ENCODE data around the gene ORC3. TPM values are rescaled to one million over a fixed set of nuclear protein-coding genes. Genes with fewer than 3 reads are reported as not detected.

Gene ORC3
- total RNA-seq, 1 experiment from 2014 or later: 52.9 TPM

- H2BK12ac ChIP-seq (ENCODE audit: insufficient read length, low read depth, low read length): no peak overlapping the region
- H4K8ac ChIP-seq (replicated peaks; ENCODE audit: insufficient read length, low read depth, low read length): no peak overlapping the region
- H3K27me3 ChIP-seq (ENCODE audit: insufficient read depth, low read length): no peaks in the 10 kb centered on the region
- H3K79me1 ChIP-seq (ENCODE audit: insufficient read depth, low read depth, low read length, poor library complexity, severe bottlenecking): no peaks in the 10 kb centered on the region
- DNase-seq: no peak
- H3K23ac ChIP-seq (ENCODE audit: insufficient read length, low read depth, low read length): no peak overlapping the region
- peaks cover 11 to 64% (median 57%) of the 10 kb centered on the region in 3 experiments for H3K36me3 Mint-ChIP-seq (ENCODE audit: insufficient read depth in 1 of 3, low read depth in 3 of 3)
- peak overlapping the region in 1 of 3 experiments; percentile 70; a peak in 2 of 7 replicates for H3K27ac Mint-ChIP-seq
- H3K9me3 ChIP-seq (ENCODE audit: control insufficient read depth, low read depth, low read length): no peaks in the 10 kb centered on the region
- TF ChIP-seq, protein P1, sequence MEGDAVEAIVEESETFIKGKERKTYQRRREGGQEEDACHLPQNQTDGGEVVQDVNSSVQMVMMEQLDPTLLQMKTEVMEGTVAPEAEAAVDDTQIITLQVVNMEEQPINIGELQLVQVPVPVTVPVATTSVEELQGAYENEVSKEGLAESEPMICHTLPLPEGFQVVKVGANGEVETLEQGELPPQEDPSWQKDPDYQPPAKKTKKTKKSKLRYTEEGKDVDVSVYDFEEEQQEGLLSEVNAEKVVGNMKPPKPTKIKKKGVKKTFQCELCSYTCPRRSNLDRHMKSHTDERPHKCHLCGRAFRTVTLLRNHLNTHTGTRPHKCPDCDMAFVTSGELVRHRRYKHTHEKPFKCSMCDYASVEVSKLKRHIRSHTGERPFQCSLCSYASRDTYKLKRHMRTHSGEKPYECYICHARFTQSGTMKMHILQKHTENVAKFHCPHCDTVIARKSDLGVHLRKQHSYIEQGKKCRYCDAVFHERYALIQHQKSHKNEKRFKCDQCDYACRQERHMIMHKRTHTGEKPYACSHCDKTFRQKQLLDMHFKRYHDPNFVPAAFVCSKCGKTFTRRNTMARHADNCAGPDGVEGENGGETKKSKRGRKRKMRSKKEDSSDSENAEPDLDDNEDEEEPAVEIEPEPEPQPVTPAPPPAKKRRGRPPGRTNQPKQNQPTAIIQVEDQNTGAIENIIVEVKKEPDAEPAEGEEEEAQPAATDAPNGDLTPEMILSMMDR (conservative IDR thresholded peaks at IDR 0.05): no peak
- H3K23me2 ChIP-seq (ENCODE audit: insufficient read length, low read depth, low read length, poor library complexity, severe bottlenecking): no peaks in the 10 kb centered on the region
- no peak overlapping the region for H2AK5ac ChIP-seq (ENCODE audit: insufficient read length, low read length)
- no peak overlapping the region for H2BK120ac ChIP-seq (ENCODE audit: low read depth, low read length, poor library complexity, severe bottlenecking)
- no peak overlapping the region for H2BK20ac ChIP-seq (ENCODE audit: low read depth, low read length, poor library complexity, severe bottlenecking)
- H3K9ac ChIP-seq (ENCODE audit: extremely low read depth, insufficient read length, low read length): no peak overlapping the region
- H3K56ac ChIP-seq (ENCODE audit: insufficient read length, low read depth, low read length): no peak overlapping the region
- WGBS (ENCODE audit: extremely low coverage, insufficient read length, low lambda C conversion rate): no CpG with 5 or more reads among the region's 2 CpGs
- no peak overlapping the region for H3K27ac ChIP-seq (ENCODE audit: insufficient read length, low read depth, low read length)
- H3K27me3 Mint-ChIP-seq (ENCODE audit: low read depth): no peaks in the 10 kb centered on the region; the same call in 1 of the 2 replicates
- H3K4ac ChIP-seq (ENCODE audit: low read depth, low read length): no peak overlapping the region
- no peaks in the 10 kb centered on the region for H3K4me1 Mint-ChIP-seq
- H3K4me3 Mint-ChIP-seq: no peak overlapping the region
- no peak overlapping the region for H3K14ac ChIP-seq (ENCODE audit: insufficient read depth, low read length)
- H3K4me1 ChIP-seq (ENCODE audit: insufficient read depth, low read length): no peaks in the 10 kb centered on the region
- H3T11ph ChIP-seq (ENCODE audit: low read length): no peak overlapping the region
- H4K20me1 ChIP-seq (ENCODE audit: control insufficient read depth, insufficient read depth, insufficient read length): no peaks in the 10 kb centered on the region
- no peak overlapping the region for H4K91ac ChIP-seq (ENCODE audit: insufficient read length, low read depth, low read length)
- H2BK5ac ChIP-seq (ENCODE audit: insufficient read length, low read length): no peak overlapping the region
- H3K79me2 ChIP-seq (ENCODE audit: insufficient read depth, low read length): no peaks in the 10 kb centered on the region
- H3K9me3 Mint-ChIP-seq: no peaks in the 10 kb centered on the region
- no peak overlapping the region for H3K18ac ChIP-seq (ENCODE audit: insufficient read length, low read depth, low read length)
- no peak overlapping the region for H2BK15ac ChIP-seq (ENCODE audit: low read depth, low read length)
- H3K4me2 ChIP-seq (ENCODE audit: insufficient read depth, insufficient read length, low read length): no peak overlapping the region
- H4K5ac ChIP-seq (ENCODE audit: insufficient read length, low read depth, low read length): no peak overlapping the region
- H2AFZ ChIP-seq (ENCODE audit: low read length): no peak overlapping the region
Observed at GRCh38 chr6:87663434-87663833, 73.5 kb downstream of the ORC3 start.
